Activated CD4-positive, alpha-beta memory T cell treated with anti-CD3 and anti-CD28 coated beads, Interleukin-2, amount 10 ng/mL, durations not matched to agents 7 days and 5 days (primary cell): ENCODE data around the gene CEP55. TPM values are rescaled to one million over a fixed set of nuclear protein-coding genes. Genes with fewer than 3 reads are reported as not detected.
A peak's percentile ranks its signal among the peaks of the same experiment; 100 is the strongest.

Experiments
- CTCF ChIA-PET: fragments of 350-600 bp; sonication (Branson Sonifier 250); formaldehyde crosslinking; loops from one replicate; lab custom pipeline; 2021; ENCODE audit warnings: antibody characterized with exemption, inconsistent platforms; lab: Charles Lee
- POLR2A ChIA-PET: fragments of 350-600 bp; sonication (Branson Sonifier 250); formaldehyde crosslinking; loops from one replicate; lab custom pipeline; 2021; ENCODE audit warnings: antibody characterized with exemption; lab: Charles Lee
- DNase-seq: peaks from one replicate; pipeline ENCODE4 v3.0.0-alpha.2; 2020
- H3K27ac Mint-ChIP-seq: one replicate; pipeline ENCODE4 v1.8.0; 2021; ENCODE audit warnings: mild to moderate bottlenecking, mixed read lengths
- H3K27me3 Mint-ChIP-seq: one replicate; pipeline ENCODE4 v1.8.0; 2021; ENCODE audit warnings: mixed read lengths
- H3K36me3 Mint-ChIP-seq: one replicate; pipeline ENCODE4 v1.8.0; 2021; ENCODE audit warnings: low read depth, mixed read lengths
- H3K4me1 Mint-ChIP-seq: one replicate; pipeline ENCODE4 v1.8.0; 2021; ENCODE audit warnings: mixed read lengths
- H3K4me3 Mint-ChIP-seq: one replicate; pipeline ENCODE4 v1.8.0; 2021; ENCODE audit warnings: mild to moderate bottlenecking, mixed read lengths
- H3K9me3 Mint-ChIP-seq: one replicate; pipeline ENCODE4 v1.8.0; 2021; ENCODE audit warnings: mixed read lengths
- total RNA-seq, 2 experiments: library from RNA; stranded (reverse); gene quantifications; one replicate each; pipeline ENCODE4 v1.2.3, GENCODE V29; 2021

The CEP55 gene
- total RNA-seq: 10 to 100 TPM; 82.5 to 84.6 TPM

- peak; percentile 98 for DNase-seq
- Mint-ChIP-seq H3K36me3 (peaks cover 32% of the 10 kb centered on the region), H3K27ac (peak within 1 kb of the TSS; percentile 94), H3K27me3 (no peaks in the 10 kb centered on the region), H3K4me1 (peaks cover 43% of the 10 kb centered on the region), H3K9me3 (no peaks in the 10 kb centered on the region), H3K4me3 (peak within 1 kb of the TSS; percentile 93)
- ChIA-PET POLR2A (interaction anchor here (0.7 to 5.8 kb wide), 15 partner anchors 11 to 649 kb away, joined by 3 to 89 read pairs (median 4); partner anchors contain the start of genes EXOC6, FRA10AC1 and MYOF), CTCF (interaction anchor here (0.6 to 4.0 kb wide), 13 partner anchors 8 to 731 kb away, joined by 3 to 35 read pairs (median 5); partner anchors contain the start of gene MYOF)
Observed at GRCh38 chr10:93496322-93497041, at the start of gene CEP55. Gene CEP55 (plus strand): TSS chr10:93496612. CDS start chr10:93500052, 3,440 bp downstream.

- Mint-ChIP-seq H3K27me3 (no peaks in the 10 kb centered on the region), H3K4me1 (peaks cover 20% of the 10 kb centered on the region), H3K9me3 (no peaks in the 10 kb centered on the region), H3K36me3 (peaks cover 4% of the 10 kb centered on the region), H3K4me3 (no peak overlapping the region), H3K27ac (no peak overlapping the region)
- ChIA-PET CTCF (no interaction called here), POLR2A (no interaction called here)
- DNase-seq: no peak
Observed at GRCh38 chr10:93447019-93447418, 49.4 kb upstream of the CEP55 start.

DNA sequence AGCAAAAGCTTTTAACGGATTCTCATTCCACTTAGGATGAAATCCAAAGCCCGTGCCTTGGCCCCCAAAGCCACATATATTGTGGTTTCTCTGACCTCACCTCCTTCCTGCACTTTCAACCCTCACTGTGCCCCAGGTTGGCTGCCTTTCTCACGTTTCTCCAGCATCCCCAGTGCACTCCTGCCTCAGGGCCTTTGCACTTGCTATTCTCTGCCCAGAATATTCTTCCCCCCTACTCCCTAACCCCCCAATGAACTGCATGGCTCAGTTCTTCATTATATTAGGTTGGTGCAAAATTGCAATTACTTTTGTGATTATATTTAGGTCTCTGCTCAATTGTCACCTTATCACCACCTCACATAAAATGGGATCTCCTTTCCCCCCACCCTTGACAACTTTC lies 48.4 kb upstream of the CEP55 start:
- peaks cover 27% of the 10 kb centered on the region for H3K4me1 Mint-ChIP-seq
- H3K27ac Mint-ChIP-seq: no peak overlapping the region
- no peak overlapping the region for H3K4me3 Mint-ChIP-seq
- POLR2A ChIA-PET: no interaction called here
- no peaks in the 10 kb centered on the region for H3K27me3 Mint-ChIP-seq
- CTCF ChIA-PET: no interaction called here
- no peak for DNase-seq
- no peaks in the 10 kb centered on the region for H3K9me3 Mint-ChIP-seq
- H3K36me3 Mint-ChIP-seq: peaks cover 4% of the 10 kb centered on the region

GRCh38 chr10:93451244-93451947 lies 45.0 kb upstream of the CEP55 start:
- CTCF ChIA-PET: interaction anchor here (0.7 to 1.0 kb wide), 2 partner anchors 30 to 31 kb away, joined by 3 to 6 read pairs; partner anchors contain the start of gene MYOF
- Mint-ChIP-seq H3K27ac (peak overlapping the region; percentile 75), H3K27me3 (no peaks in the 10 kb centered on the region), H3K4me1 (peaks cover 23% of the 10 kb centered on the region), H3K9me3 (no peaks in the 10 kb centered on the region), H3K4me3 (no peak overlapping the region), H3K36me3 (peaks cover 4% of the 10 kb centered on the region)
- no peak for DNase-seq
- POLR2A ChIA-PET: interaction anchor here (0.8 to 2.3 kb wide), 3 partner anchors 10 to 19 kb away, joined by 3 to 16 read pairs (median 5); no protein-coding TSS in a partner anchor

GRCh38 chr10:93452143-93452542 lies 44.3 kb upstream of the CEP55 start:
- Mint-ChIP-seq H3K27me3 (no peaks in the 10 kb centered on the region), H3K27ac (peak overlapping the region; percentile 75), H3K4me1 (peaks cover 23% of the 10 kb centered on the region), H3K9me3 (no peaks in the 10 kb centered on the region), H3K36me3 (peaks cover 4% of the 10 kb centered on the region), H3K4me3 (no peak overlapping the region)
- ChIA-PET CTCF (interaction anchor here (0.7 kb wide), 1 partner anchor 30 kb away, joined by 6 read pairs; the partner anchor contains the start of gene MYOF), POLR2A (interaction anchor here (2.0 to 2.3 kb wide), 2 partner anchors 10 kb away, joined by 5 to 16 read pairs; no protein-coding TSS in a partner anchor)
- peak; percentile 59 for DNase-seq

GRCh38 chr10:93454146-93454545 lies 42.3 kb upstream of the CEP55 start:
- DNase-seq: no peak
- POLR2A ChIA-PET: interaction anchor here (1.2 kb wide), 1 partner anchor 9 kb away, joined by 3 read pairs; no protein-coding TSS in a partner anchor
- Mint-ChIP-seq H3K4me3 (no peak overlapping the region), H3K27me3 (no peaks in the 10 kb centered on the region), H3K36me3 (peaks cover 4% of the 10 kb centered on the region), H3K27ac (no peak overlapping the region), H3K4me1 (peaks cover 21% of the 10 kb centered on the region), H3K9me3 (no peaks in the 10 kb centered on the region)
- CTCF ChIA-PET: interaction anchor here (0.8 to 2.2 kb wide), 2 partner anchors 9 to 78 kb away, joined by 3 to 8 read pairs; no protein-coding TSS in a partner anchor

GRCh38 chr10:93454736-93455135 lies 41.7 kb upstream of the CEP55 start:
- no peak for DNase-seq
- H3K9me3 Mint-ChIP-seq: no peaks in the 10 kb centered on the region
- H3K36me3 Mint-ChIP-seq: peaks cover 4% of the 10 kb centered on the region
- H3K27ac Mint-ChIP-seq: no peak overlapping the region
- no peaks in the 10 kb centered on the region for H3K27me3 Mint-ChIP-seq
- no peak overlapping the region for H3K4me3 Mint-ChIP-seq
- ChIA-PET POLR2A (interaction anchor here (1.2 kb wide), 1 partner anchor 8 kb away, joined by 3 read pairs; no protein-coding TSS in a partner anchor), CTCF (interaction anchor here (2.2 kb wide), 1 partner anchor 79 kb away, joined by 8 read pairs; no protein-coding TSS in a partner anchor)
- peaks cover 22% of the 10 kb centered on the region for H3K4me1 Mint-ChIP-seq

GRCh38 chr10:93456480-93456879 lies 39.9 kb upstream of the CEP55 start:
- no peak for DNase-seq
- CTCF ChIA-PET: no interaction called here
- Mint-ChIP-seq H3K4me3 (no peak overlapping the region), H3K27ac (no peak overlapping the region), H3K9me3 (no peaks in the 10 kb centered on the region), H3K27me3 (no peaks in the 10 kb centered on the region), H3K4me1 (peaks cover 30% of the 10 kb centered on the region), H3K36me3 (peaks cover 4% of the 10 kb centered on the region)
- POLR2A ChIA-PET: no interaction called here

DNA sequence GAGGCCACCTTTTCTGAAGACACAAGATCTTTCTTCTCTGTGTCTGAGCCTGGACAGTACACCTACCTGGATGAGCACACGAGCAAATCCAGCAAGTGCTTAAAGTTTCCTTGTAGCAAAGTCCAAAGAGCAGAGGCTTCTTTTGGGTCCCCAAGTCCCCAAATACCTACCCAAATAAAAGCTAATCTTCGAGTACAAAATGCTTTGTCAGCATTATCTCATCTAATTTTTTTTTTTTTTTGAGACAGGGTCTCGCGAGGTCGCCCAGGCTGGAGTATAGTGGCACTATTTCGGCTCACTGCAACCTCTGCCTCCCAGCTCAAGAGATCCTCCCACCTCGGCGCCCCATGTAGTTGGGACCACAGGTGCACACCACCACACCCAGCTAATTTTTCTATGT lies 38.9 kb upstream of the CEP55 start:
- no peak overlapping the region for H3K27ac Mint-ChIP-seq
- POLR2A ChIA-PET: no interaction called here
- no peak for DNase-seq
- no peaks in the 10 kb centered on the region for H3K9me3 Mint-ChIP-seq
- peaks cover 30% of the 10 kb centered on the region for H3K4me1 Mint-ChIP-seq
- H3K36me3 Mint-ChIP-seq: peaks cover 3% of the 10 kb centered on the region
- no peak overlapping the region for H3K4me3 Mint-ChIP-seq
- no peaks in the 10 kb centered on the region for H3K27me3 Mint-ChIP-seq
- CTCF ChIA-PET: interaction anchor here (0.6 to 1.2 kb wide), 4 partner anchors 25 to 377 kb away, joined by 3 to 4 read pairs (median 3); partner anchors contain the start of gene MYOF

- H3K27ac Mint-ChIP-seq: no peak overlapping the region
- no peaks in the 10 kb centered on the region for H3K9me3 Mint-ChIP-seq
- CTCF ChIA-PET: no interaction called here
- H3K4me3 Mint-ChIP-seq: no peak overlapping the region
- no peak for DNase-seq
- POLR2A ChIA-PET: no interaction called here
- H3K27me3 Mint-ChIP-seq: no peaks in the 10 kb centered on the region
- H3K36me3 Mint-ChIP-seq: peaks cover 3% of the 10 kb centered on the region
- H3K4me1 Mint-ChIP-seq: peaks cover 35% of the 10 kb centered on the region
Observed at GRCh38 chr10:93458821-93459257, 37.6 kb upstream of the CEP55 start.

GRCh38 chr10:93459466-93459865 lies 36.9 kb upstream of the CEP55 start:
- Mint-ChIP-seq H3K27me3 (no peaks in the 10 kb centered on the region), H3K9me3 (no peaks in the 10 kb centered on the region), H3K4me1 (peaks cover 41% of the 10 kb centered on the region), H3K27ac (no peak overlapping the region), H3K36me3 (peaks cover 3% of the 10 kb centered on the region), H3K4me3 (no peak overlapping the region)
- no peak for DNase-seq
- POLR2A ChIA-PET: no interaction called here
- CTCF ChIA-PET: no interaction called here

DNA sequence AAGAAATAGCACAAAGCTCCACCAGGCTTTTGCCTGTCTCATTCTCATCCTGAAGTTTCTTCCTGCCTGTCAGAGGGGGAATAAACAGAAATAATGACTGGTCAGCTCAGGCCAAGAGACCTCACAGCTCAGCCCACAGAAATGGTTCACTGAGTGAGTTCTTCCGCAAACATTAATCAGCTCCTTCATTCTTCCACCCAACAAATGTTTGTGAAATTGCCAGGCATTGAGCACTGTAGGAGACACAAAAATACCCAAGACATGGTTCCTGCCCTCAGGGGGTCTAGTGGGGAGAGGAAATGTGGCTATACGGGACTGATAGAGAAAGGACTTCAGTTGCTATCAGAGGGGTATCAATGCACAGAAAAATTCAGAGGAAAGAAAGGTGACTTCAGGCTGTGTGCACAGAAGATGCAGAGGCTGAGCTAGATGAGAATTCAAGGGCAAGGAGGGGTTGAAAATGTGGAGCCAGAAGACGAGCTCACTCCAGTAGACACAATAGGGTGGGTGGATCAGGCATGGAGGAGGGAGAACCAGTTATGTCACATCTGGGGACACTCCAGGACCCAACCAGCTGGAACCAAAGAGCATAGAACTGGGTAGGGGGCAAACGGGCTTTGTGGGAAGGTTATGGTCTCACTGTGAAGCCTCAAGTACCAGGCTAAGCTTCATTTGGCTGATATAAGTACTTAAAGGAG lies 35.2 kb upstream of the CEP55 start:
- DNase-seq: no peak
- peak overlapping the region; percentile 85 for H3K27ac Mint-ChIP-seq
- H3K4me1 Mint-ChIP-seq: peaks cover 48% of the 10 kb centered on the region
- CTCF ChIA-PET: interaction anchor here (0.8 to 2.7 kb wide), 5 partner anchors 8 to 98 kb away, joined by 3 to 22 read pairs (median 4); no protein-coding TSS in a partner anchor
- no peak overlapping the region for H3K4me3 Mint-ChIP-seq
- no peaks in the 10 kb centered on the region for H3K27me3 Mint-ChIP-seq
- POLR2A ChIA-PET: interaction anchor here (0.6 to 3.0 kb wide), 5 partner anchors 9 to 81 kb away, joined by 3 to 19 read pairs (median 16); partner anchors contain the start of genes CEP55 and MYOF
- H3K36me3 Mint-ChIP-seq: peaks cover 3% of the 10 kb centered on the region
- no peaks in the 10 kb centered on the region for H3K9me3 Mint-ChIP-seq
